Gastroesophageal sphincter (tissue), 4 donors: Measurements from ENCODE around the gene TST. TPM values are rescaled to one million over a fixed set of nuclear protein-coding genes. Genes with fewer than 3 reads are reported as not detected.
"Not testable (repeated sequence)": the region's sequence is repeated elsewhere in the genome, so short reads cannot be mapped to it uniquely, and the experiment has no call there.

Source experiments
- ATAC-seq: fragments of 150-250 bp; one replicate; pipeline ENCODE4 v1.9.1; 2016; ENCODE audit warnings: mild to moderate bottlenecking, moderate library complexity
- H3K27ac ChIP-seq, 4 donors: fragments of 200-600 bp; sonication (generic) in 3 of 4; 1 replicate in 3 of 4; 2 replicates in 1 of 4; pipeline ENCODE4 v1.5.1; 2016 to 2019
- H3K27me3 ChIP-seq: fragments of 200-600 bp; sonication (generic); one replicate; pipeline ENCODE4 v1.5.1; 2019
- H3K36me3 ChIP-seq, 2 donors: fragments of 200-600 bp; sonication (generic); one replicate each; pipeline ENCODE4 v1.5.1; 2019; ENCODE audit warnings: control low read depth in 1 of 2
- H3K4me1 ChIP-seq, 3 donors: fragments of 200-600 bp; sonication (generic); 1 replicate in 2 of 3; 2 replicates in 1 of 3; pipeline ENCODE4 v1.5.1; 2016 to 2019; ENCODE audit warnings: control low read depth in 2 of 3
- H3K4me3 ChIP-seq, 2 donors: fragments of 200-600 bp; sonication (generic); one replicate each; pipeline ENCODE4 v1.5.1; 2019; ENCODE audit warnings: mild to moderate bottlenecking in 1 of 2, moderate library complexity in 1 of 2
- H3K9me3 ChIP-seq, 3 donors: fragments of 200-600 bp; sonication (generic); one replicate each; pipeline ENCODE4 v1.5.1; 2017 to 2019; ENCODE audit warnings: control low read depth in 2 of 3
- CTCF ChIP-seq, 4 experiments: fragments of 200-600 bp in 2 of 4; fragments of 450-650 bp in 2 of 4; sonication (generic) in 1 of 4; IDR thresholded peaks; one replicate each; pipeline ENCODE4 v1.5.1; 2017 to 2019; ENCODE audit warnings: antibody characterized with exemption in 4 of 4, mild to moderate bottlenecking in 2 of 4, moderate library complexity in 2 of 4
- EP300 ChIP-seq: sonication (generic); formaldehyde crosslinking; IDR thresholded peaks from one replicate; pipeline ENCODE4 v1.6.1; 2017; ENCODE audit warnings: antibody characterized with exemption, mild to moderate bottlenecking
- POLR2A ChIP-seq, 2 donors: fragments of 450-650 bp; IDR thresholded peaks; one replicate each; pipeline ENCODE4 v1.6.1; 2017; ENCODE audit warnings: antibody characterized with exemption in 2 of 2, mild to moderate bottlenecking in 2 of 2, moderate library complexity in 1 of 2
- POLR2AphosphoS5 ChIP-seq: sonication (generic); formaldehyde crosslinking; IDR thresholded peaks from one replicate; pipeline ENCODE4 v1.6.1; 2017; ENCODE audit warnings: antibody characterized with exemption
- WGBS, 2 donors: methylation state at CpG; one replicate each; pipeline ENCODE4 v1.1.5; 2018; ENCODE audit warnings: low coverage in 1 of 2; 5-methylcytosine and 5-hydroxymethylcytosine counted together
- total RNA-seq, 4 donors: library from RNA; depleted of rRNA; stranded (reverse); fragments of >200 nt; gene quantifications; one replicate each; pipeline ENCODE4 v1.1.0, GENCODE V29; 2016

TST gene
- total RNA-seq, 4 donors from 2014 or later = 19.1 to 38.7 (median 31.7) TPM

GRCh38 chr22:36997746-36998145 lies 21.5 kb downstream of the TST start:
- Histone ChIP-seq H3K36me3 (no peaks in the 10 kb centered on the region), H3K27ac (no peak overlapping the region), H3K4me1 (no peaks in the 10 kb centered on the region), H3K27me3 (peaks cover 42% of the 10 kb centered on the region), H3K9me3 (no peaks in the 10 kb centered on the region), H3K4me3 (no peak overlapping the region)
- ATAC-seq = no peak
- TF ChIP-seq CTCF (IDR thresholded peaks at IDR 0.05) (no peak), EP300 (no peak), POLR2AphosphoS5 (no peak), POLR2A (IDR thresholded peaks at IDR 0.05) (no peak)
- 83 to 85% methylated on average over 2 of the region's 2 CpGs for WGBS, 2 donors

GRCh38 chr22:36991206-36991605 lies 28.0 kb downstream of the TST start:
- no peak for ATAC-seq
- TF ChIP-seq EP300 (no peak), POLR2AphosphoS5 (no peak), CTCF (IDR thresholded peaks at IDR 0.05) (no peak), POLR2A (IDR thresholded peaks at IDR 0.05) (no peak)
- no peak overlapping the region for H3K27ac ChIP-seq
- H3K4me1 ChIP-seq = no peaks in the 10 kb centered on the region
- peaks cover 53% of the 10 kb centered on the region for H3K27me3 ChIP-seq
- no peak overlapping the region for H3K4me3 ChIP-seq
- H3K36me3 ChIP-seq = no peaks in the 10 kb centered on the region
- WGBS, 2 donors = 36 to 49% methylated on average over 2 to 6 of the region's 6 CpGs
- peaks cover 0 to 7% (median 0%) of the 10 kb centered on the region in 3 donors for H3K9me3 ChIP-seq

- Histone ChIP-seq H3K27me3 (peaks cover 57% of the 10 kb centered on the region), H3K4me1 (no peaks in the 10 kb centered on the region), H3K9me3 (peaks cover 0 to 15% (median 0%) of the 10 kb centered on the region in 3 donors), H3K4me3 (no peak overlapping the region), H3K27ac (no peak overlapping the region), H3K36me3 (no peaks in the 10 kb centered on the region)
- 60% methylated on average over 2 of the region's 6 CpGs; no CpG with 5 or more reads in 1 of the 2 donors for WGBS, 2 donors
- no peak for ATAC-seq
- no peak for TF ChIP-seq EP300
- TF ChIP-seq POLR2AphosphoS5 = no peak
- no peak for TF ChIP-seq POLR2A (IDR thresholded peaks at IDR 0.05)
- TF ChIP-seq CTCF (IDR thresholded peaks at IDR 0.05) = no peak
These were observed 28.8 kb downstream of the TST start for GRCh38 chr22:36990457-36990856.

- WGBS, 2 donors = 100% methylated on average over 4 of the region's 4 CpGs; no CpG with 5 or more reads in 1 of the 2 donors
- H3K27ac ChIP-seq, ATAC-seq, H3K4me1 ChIP-seq, H3K36me3 ChIP-seq, H3K4me3 ChIP-seq: not testable (repeated sequence)
- Histone ChIP-seq H3K9me3 (peaks cover 0 to 18% (median 0%) of the 10 kb centered on the region in 3 donors), H3K27me3 (peaks cover 65% of the 10 kb centered on the region)
These were observed 30.2 kb downstream of the TST start for GRCh38 chr22:36989012-36989411.

GRCh38 chr22:36988075-36988832 lies 31.0 kb downstream of the TST start:
- no peak for ATAC-seq
- no peak for TF ChIP-seq EP300
- no peak for TF ChIP-seq POLR2AphosphoS5
- TF ChIP-seq POLR2A (IDR thresholded peaks at IDR 0.05) = no peak
- no peak for TF ChIP-seq CTCF (IDR thresholded peaks at IDR 0.05)
- peaks cover 69% of the 10 kb centered on the region for H3K27me3 ChIP-seq
- no peaks in the 10 kb centered on the region for H3K4me1 ChIP-seq
- WGBS, 2 donors = 69 to 70% methylated on average over 7 to 11 of the region's 12 CpGs
- H3K36me3 ChIP-seq = no peaks in the 10 kb centered on the region
- no peak overlapping the region for H3K27ac ChIP-seq
- no peak overlapping the region for H3K4me3 ChIP-seq
- peaks cover 0 to 18% (median 0%) of the 10 kb centered on the region in 3 donors for H3K9me3 ChIP-seq
